ENCODE measurements around the gene LSM3.

Gene LSM3

DNA sequence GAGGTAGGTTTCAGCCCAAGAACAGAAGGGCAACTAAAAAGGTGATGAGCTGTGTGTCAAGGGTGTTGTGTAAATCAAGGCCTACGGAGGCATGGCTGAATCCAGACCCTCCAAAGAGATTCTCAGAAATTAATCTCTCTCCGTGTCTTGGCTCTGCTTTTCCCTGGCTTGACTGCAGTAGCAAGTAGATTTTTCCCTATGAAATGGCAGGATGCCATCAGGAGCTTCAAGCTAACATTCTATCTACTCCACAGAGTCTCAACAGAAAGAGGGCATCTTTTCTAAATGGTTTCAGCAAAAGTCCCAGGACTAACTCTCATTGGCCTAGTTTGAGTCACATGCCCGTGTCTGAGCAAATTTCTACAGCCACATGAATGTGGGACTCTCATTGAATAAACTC lies 58.3 kb downstream of the LSM3 start:
- no peak for DNase-seq
- H3K27me3 ChIP-seq (ENCODE audit: insufficient read depth, low read depth, severe bottlenecking): no peaks in the 10 kb centered on the region
- H3K9me3 ChIP-seq (ENCODE audit: severe bottlenecking): no peaks in the 10 kb centered on the region
- TF ChIP-seq, protein P1, sequence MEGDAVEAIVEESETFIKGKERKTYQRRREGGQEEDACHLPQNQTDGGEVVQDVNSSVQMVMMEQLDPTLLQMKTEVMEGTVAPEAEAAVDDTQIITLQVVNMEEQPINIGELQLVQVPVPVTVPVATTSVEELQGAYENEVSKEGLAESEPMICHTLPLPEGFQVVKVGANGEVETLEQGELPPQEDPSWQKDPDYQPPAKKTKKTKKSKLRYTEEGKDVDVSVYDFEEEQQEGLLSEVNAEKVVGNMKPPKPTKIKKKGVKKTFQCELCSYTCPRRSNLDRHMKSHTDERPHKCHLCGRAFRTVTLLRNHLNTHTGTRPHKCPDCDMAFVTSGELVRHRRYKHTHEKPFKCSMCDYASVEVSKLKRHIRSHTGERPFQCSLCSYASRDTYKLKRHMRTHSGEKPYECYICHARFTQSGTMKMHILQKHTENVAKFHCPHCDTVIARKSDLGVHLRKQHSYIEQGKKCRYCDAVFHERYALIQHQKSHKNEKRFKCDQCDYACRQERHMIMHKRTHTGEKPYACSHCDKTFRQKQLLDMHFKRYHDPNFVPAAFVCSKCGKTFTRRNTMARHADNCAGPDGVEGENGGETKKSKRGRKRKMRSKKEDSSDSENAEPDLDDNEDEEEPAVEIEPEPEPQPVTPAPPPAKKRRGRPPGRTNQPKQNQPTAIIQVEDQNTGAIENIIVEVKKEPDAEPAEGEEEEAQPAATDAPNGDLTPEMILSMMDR (IDR thresholded peaks at IDR 0.05; ENCODE audit: low read depth, low read length): no peak
- H3K4me3 ChIP-seq (ENCODE audit: low read depth, low read length): no peak overlapping the region
- no peak overlapping the region for H3K27ac ChIP-seq
- H3K36me3 ChIP-seq: no peaks in the 10 kb centered on the region

DNA sequence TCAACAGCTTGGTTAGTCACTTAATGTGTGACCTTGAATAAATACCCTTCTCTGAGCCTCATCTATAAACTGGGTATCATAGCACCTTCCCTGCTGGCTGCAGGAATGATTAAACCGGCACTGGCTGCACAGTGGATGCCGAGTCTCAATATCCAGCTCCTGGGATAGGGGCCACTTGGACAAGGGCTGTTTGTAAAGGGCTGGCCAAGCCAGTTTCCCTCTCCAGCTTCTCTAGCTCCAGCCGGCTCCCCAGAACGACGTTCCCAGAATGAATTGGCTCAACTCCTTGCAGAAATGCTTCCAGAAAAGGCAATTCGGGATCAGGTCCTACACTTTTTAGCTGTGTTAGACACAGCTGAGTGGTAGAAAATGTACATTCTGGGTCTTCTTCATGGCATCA lies 58.8 kb downstream of the LSM3 start:
- no peak for DNase-seq
- H3K9me3 ChIP-seq (ENCODE audit: severe bottlenecking): no peaks in the 10 kb centered on the region
- H3K27ac ChIP-seq: no peak overlapping the region
- TF ChIP-seq, protein P1 (IDR thresholded peaks at IDR 0.05; ENCODE audit: low read depth, low read length): no peak
- H3K4me3 ChIP-seq (ENCODE audit: low read depth, low read length): no peak overlapping the region
- H3K27me3 ChIP-seq (ENCODE audit: insufficient read depth, low read depth, severe bottlenecking): no peaks in the 10 kb centered on the region
- H3K36me3 ChIP-seq: no peaks in the 10 kb centered on the region

DNA sequence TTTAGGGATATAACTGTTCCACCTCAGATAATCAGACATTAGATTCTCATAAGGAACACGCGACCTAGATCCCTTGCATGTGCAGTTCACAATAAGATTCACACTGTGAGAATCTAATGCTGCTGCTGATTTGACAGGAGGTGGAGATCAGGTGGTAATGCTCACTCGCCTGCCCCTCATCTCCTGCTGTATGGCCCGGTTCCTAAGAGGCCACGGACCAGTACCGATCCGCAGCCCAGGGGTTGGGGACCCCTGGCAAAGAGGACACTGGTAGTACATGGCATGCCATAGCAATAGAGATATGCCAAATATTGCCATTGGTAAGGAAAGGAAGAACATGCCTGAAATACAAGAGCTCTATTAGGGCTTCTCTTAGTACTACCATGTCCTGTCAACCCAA lies 59.7 kb downstream of the LSM3 start:
- Histone ChIP-seq H3K27ac (no peak overlapping the region), H3K4me3 (ENCODE audit: low read depth, low read length) (no peak overlapping the region), H3K27me3 (ENCODE audit: insufficient read depth, low read depth, severe bottlenecking) (no peaks in the 10 kb centered on the region), H3K36me3 (no peaks in the 10 kb centered on the region), H3K9me3 (ENCODE audit: severe bottlenecking) (no peaks in the 10 kb centered on the region)
- TF ChIP-seq, protein P1 (IDR thresholded peaks at IDR 0.05; ENCODE audit: low read depth, low read length): no peak
- no peak for DNase-seq

DNA sequence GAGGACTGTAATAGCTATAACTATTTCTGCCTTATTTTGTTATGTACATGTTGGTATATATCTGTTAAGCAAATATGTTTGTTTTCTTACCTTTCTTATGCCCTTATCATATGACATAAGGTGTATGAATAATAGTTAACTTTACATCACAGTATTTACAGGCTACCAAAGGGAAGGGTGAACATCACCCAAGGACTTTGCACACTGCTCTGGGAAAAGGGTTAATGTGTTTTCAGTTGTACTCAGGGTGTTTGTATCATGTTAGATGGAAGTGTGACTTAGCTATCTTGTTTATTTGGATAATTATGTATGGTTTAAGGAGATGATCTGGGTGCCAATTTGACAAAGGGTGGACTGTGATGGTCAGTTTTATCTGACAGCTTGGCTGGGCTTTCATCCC lies 60.3 kb downstream of the LSM3 start:
- Histone ChIP-seq H3K9me3 (ENCODE audit: severe bottlenecking) (no peaks in the 10 kb centered on the region), H3K27me3 (ENCODE audit: insufficient read depth, low read depth, severe bottlenecking) (no peaks in the 10 kb centered on the region), H3K36me3 (no peaks in the 10 kb centered on the region), H3K27ac (no peak overlapping the region), H3K4me3 (ENCODE audit: low read depth, low read length) (no peak overlapping the region)
- TF ChIP-seq, protein P1 (IDR thresholded peaks at IDR 0.05; ENCODE audit: low read depth, low read length): no peak
- DNase-seq: no peak

DNA sequence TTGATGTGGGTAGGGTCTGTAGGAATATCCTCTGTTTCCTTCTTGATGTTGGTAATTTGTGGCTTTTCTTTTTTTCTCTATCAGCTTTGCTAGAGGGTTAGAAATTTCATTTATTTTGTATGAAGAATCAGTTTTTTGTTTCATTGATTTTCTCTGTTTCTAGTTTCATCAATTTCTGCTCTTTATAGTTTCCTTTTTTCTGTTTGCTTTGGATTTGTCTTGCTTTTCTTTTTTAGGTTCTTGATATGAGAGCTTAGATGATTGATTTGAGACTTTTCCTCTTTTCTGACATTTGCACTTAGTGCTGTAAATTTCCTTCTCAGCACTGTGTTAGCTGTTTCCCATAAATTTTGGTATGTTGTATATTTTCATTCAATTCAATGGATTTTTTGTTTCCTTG lies 61.3 kb downstream of the LSM3 start:
- TF ChIP-seq, protein P1 (IDR thresholded peaks at IDR 0.05; ENCODE audit: low read depth, low read length): no peak
- Histone ChIP-seq H3K9me3 (ENCODE audit: severe bottlenecking) (no peaks in the 10 kb centered on the region), H3K36me3 (no peaks in the 10 kb centered on the region), H3K27me3 (ENCODE audit: insufficient read depth, low read depth, severe bottlenecking) (no peaks in the 10 kb centered on the region), H3K4me3 (ENCODE audit: low read depth, low read length) (no peak overlapping the region), H3K27ac (no peak overlapping the region)
- DNase-seq: no peak

DNA sequence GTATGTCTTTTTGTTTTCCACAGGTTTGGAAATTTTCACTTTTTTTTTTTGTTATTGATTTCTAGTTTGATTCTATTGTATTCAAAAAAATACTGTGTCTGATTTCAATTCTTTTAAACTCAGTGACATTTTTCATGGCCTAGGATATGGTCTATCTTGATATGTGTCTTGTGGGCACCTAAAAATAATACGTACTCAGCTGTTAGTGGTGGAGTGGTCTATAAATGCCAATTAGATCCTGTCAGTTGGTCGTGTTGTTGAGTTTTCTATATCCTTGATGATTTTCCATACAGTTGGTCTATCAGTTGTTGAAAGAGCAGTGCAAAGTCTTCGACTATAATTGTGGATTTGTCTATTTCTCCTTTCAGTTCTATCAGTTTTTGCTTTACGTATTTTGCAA lies 61.7 kb downstream of the LSM3 start:
- Histone ChIP-seq H3K27ac (no peak overlapping the region), H3K4me3 (ENCODE audit: low read depth, low read length) (no peak overlapping the region), H3K27me3 (ENCODE audit: insufficient read depth, low read depth, severe bottlenecking) (no peaks in the 10 kb centered on the region), H3K9me3 (ENCODE audit: severe bottlenecking) (no peaks in the 10 kb centered on the region), H3K36me3 (no peaks in the 10 kb centered on the region)
- DNase-seq: no peak
- TF ChIP-seq, protein P1 (IDR thresholded peaks at IDR 0.05; ENCODE audit: low read depth, low read length): no peak

Data from WERI-Rb-1 (cell line).